Colon (tissue), 2 donors: ENCODE measurements around the gene TLCD1.

ENCODE experiments used
- FAIRE-seq: peaks from 2 replicates; lab custom pipeline; 2012; peaks lifted over from hg19 to GRCh38; lab: Jason Lieb, UNC
- donor health status: control.
- donor health status: control.

The TLCD1 gene

DNA sequence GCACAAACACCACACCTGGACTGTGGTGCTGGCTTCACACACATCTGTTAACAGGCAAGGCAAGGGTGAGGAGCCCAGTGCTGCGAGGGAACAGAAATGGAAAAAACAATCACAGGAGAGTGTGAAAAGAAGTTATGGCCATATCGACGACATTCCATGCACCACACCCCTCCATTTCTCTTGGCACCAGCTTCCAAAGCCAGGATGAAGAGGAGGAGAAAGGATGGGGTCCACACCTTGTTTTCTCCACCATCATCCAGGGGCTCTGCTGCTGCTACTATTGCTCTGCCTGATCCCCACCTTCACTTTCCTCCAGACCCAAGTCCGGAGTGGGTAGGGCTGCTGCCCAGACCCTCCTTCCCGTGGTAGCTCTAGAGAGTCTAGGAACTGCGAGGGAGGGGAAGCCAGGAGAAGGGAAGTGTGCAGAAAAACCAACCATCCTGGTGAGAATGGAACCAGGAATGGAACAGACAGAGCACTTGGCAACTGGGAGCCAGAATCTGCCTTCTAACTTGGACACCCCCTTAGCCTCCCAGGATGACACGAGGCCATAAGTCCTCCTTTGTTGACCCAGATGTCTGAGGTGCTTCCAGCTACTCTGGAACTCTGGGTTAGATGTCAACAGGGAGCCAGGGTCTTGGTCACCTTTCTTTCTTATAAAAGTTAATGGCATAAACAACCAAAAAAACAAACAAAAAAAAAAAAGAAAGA lies 13.2 kb downstream of the TLCD1 start:
- no peak for FAIRE-seq

DNA sequence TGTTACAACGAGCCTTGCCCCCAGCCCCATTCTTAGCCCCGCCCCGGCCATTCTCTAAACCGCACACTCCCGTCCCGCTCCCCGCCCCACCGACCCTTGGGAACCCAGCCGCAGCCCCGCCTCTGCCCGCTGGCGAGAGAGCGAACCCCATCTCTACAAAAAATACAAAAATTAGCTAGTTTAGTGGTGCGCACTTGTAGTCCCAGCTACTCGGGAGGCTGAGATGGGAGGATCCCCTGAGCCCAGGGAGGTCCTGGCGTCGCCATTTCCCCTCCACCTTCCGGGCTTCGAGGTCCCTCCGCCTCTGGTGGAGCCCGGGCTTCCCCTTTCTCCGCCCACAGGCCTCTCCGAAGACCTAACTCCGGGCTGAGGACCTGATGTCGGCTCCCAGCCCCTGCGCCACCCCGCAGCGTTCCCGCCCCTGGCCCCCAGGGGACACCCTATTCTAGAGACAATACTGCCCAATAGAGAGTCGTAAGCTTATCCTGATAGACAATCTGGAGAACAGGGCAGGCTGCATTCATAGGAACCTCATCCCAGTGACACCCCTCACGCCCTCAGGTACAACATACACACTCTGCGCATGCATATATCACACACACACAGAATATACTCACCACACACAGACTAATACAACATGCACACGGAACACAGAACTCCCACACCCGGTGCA lies 13.9 kb downstream of the TLCD1 start:
- FAIRE-seq, result no peak

DNA sequence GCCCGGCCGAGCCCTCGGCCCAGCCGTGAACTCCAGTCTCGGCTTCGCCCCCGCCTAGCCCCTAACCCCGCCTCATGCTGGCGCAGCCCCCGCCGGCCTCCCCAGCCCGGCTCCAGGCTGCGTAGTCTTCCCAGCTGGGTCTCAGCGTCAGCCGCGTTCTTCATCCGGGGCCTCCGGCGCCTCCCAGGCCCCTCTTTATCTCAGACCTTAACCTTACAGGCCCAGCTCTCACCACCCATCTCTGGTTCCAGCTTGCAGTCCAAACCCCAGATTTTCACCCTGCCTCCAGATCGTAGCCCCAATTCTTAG lies 14.4 kb downstream of the TLCD1 start, which contains the start of gene PROCA1:
Gene PROCA1 (minus strand): TSS at position 166 of the 309 bp plus-strand sequence. CDS start 228 bp downstream, outside the sequence.
- no peak for FAIRE-seq

DNA sequence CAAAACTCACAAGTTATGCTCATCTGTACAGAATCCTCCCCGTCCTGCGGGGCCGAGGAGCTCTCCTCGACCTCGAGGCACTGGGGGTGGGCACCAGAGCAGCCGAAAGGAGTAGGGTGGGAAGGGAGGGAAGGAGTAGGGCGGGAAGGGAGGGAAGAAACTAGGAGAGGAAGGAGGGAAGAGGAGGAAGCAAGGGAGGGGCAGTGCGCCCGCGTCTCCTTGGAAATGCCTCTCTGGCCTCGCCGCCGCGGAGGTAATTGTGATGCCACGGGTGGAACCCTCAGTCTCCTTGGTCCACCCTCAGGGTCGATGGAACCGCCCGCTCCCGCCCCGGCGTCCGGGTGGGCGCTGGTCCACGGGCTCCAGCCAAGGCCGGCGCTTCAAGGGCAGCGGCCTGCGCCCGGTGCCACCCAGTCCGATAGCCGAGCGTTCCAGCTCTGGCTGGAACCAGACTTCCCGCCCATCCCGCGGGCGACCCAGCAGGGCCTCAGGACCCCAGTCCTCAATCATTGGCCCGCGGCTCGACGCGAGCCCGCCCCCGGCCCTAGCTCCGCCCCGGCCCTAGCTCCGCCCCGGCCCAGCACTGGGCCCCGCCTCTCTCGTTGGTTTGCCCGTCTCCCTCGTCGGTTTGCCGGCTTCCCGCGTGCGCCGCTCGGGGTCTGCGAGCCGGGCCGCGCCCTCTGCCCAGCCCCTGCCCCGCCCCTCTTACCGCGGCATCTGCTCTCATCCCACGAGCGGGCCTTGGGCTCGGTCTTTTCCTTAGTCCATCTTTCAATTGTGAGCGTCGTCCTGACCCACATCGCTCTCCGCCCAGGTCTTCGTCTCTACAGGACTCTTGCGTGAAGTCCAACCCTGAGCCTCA lies 14.9 kb downstream of the TLCD1 start:
- FAIRE-seq, result no peak

DNA sequence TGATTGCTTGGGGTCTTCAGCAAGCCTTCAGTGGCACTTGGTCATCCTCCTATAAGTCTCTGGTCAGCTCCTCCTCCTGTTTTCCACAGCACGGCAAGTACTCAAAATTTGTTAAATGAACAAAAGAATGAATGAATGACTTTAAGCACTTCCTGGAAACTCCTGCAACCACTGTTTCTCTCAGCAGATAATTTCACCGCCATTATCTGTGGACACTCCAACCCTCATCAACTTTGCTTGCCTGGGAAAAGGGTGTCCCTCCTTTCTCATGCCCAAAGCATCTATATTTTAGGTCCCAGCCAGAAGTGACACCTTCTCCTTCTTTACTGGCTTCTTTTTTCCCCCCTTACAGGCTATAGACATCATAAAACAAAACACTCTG lies 18.7 kb downstream of the TLCD1 start:
- FAIRE-seq, result no peak

DNA sequence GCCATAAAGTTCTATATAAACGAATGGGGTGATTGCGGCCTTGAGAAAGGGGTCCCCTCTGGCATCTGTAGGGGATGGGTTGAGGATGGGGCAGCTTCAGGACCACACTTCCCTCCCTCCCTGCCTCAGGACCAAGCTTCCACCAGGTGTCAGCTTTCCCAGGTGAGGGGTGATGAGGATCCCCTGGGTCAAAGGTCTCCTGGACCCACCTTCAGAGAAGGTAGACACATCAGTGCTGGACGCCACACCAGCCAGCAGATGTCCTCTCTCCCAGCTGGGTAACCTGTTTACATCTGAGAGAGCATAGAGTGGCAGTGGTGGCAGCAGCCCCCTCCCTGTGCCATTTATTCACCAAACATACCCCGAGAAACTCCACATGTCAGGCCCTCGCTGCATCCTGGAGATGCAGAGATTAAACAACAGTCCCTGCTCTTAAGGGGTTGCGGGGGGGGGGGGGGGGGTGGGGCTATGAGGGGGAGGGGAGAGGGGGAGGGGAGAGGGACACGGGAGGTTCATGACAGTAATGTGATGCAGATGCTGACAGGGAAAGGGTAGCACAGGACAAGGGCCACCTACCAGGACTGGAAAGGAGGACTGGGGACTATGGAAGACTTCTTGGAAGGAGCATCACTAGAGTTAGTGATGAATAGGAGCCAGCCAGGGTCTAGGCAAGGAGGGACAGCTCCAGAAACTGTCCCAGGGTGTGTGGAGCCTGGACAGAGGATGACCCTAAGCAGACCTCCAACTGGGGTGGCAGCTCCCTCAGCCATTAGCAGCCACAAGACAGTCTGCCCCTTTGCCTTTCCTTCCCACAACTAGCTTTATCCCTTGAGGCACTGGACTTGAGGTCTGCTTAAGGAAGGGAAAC lies 19.3 kb downstream of the TLCD1 start:
- no peak for FAIRE-seq

DNA sequence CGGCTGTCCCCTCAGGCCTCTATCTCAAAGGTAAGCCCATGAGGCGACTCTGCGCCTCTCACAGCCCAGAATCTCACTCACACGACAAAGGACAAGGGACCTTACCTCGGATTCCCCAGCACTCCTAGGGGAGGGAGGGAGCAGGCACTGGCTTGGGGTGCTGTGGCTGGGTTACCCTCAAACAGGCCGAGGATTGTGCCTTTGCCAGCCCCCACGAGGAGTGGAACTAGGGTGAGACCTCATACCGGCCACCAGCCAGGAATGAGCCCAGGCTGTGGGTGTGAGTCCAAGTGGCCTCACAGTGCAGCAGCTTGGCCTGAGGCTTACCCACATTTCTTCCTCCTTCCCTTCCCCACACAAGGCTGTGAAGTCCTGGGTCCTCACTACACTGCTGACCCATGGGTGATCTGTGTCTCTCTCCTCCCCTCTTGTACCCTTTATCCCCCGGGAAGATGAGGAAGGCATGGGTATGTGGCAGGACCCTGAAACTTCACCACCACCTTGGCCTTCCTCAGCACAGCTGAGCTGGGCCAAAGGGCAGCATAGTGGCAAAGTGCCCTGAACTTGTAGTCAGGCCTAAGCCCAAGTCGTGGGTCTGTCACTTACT lies 20.2 kb downstream of the TLCD1 start:
- FAIRE-seq, result no peak

DNA sequence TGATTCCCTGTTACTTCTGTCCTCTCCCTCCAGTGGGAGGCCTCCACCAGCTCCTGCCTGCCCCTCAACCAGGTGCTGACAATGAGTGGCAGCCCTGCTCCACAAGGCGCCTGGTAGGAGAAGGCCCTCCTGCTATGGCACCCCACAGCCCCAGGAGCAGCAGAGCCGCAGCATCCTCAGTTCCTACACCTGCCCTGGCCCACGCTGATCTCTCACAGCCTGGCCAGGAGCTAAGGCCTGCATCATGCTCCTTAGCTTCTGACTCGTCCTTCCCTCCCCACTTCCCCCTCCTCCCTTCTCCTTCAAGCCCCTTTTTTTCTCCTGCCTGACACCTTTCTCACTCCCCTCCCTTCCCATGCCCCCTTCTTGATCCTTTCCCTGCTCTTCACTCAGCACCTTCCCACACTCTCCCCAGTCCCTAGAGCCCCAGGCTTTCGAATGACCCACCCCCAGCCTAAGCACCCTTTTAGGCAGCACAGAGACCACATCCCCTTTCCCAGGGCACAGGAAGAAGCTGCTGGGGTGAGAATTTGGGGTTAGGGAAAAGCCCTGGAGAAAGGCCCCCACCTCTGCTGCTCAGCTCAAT lies 20.9 kb downstream of the TLCD1 start:
- FAIRE-seq, result no peak

DNA sequence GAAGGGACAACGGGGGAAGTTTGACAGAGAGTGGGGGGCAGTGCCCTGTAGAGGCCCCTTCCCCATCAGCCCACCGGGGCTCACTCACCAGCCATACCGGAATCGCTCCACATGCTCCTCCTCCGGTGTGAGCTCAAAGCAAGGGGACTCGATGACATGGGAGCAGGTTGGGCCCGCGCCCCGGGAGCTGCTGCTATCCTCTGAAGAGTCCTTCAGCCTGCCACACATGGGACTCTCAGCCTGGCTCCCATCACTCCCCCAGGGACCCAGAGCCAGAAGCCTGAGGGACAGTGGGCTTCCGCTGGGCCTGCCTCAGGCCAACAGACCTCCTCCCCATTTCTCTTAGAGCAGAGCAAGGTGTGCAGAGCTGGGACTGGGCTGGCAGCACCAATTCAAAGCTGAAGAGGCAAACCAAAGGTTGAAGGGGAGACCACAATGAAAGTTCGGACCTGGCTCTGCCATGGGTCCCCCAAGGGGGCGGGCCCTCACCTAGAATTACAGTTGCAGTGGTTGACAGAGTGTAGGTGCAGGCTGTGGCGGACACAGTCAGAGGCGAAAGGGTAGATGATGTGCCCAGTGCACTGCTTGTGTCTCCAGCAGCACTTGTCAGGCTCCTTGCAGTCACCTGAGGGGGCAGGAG lies 21.7 kb downstream of the TLCD1 start:
- FAIRE-seq, result no peak

DNA sequence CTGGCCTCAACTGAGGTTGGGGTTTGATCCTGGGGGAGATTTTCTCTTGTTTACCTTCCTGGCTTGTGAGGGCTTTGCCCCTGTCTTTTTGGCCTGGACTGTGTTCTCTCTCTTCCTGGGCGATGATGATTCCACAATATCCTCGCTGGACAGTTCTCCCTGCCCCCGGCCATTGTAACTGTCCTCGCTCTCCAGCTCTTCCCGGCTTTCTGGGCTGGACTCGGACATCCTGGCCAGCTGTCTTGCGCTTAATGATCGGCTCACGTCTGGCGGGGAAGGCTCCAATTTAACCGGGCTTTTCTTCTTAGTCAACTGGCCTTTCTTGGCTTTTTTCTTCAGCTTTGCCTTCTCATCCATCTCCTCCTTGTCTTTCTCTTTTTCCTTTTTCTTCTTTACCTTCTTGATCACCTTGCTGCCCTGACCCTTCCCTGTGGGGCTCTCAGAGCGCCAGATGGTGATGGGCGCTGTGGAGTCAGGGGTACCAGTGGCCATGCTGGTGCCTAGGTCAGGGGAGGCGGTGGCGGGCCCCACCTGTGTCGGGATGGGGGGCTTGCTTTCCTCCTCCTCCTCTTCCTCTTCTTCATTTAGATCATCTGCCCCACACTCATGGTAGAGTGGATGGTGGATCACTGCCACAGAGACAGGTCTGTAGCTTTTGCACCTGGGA lies 22.3 kb downstream of the TLCD1 start:
- no peak for FAIRE-seq

DNA sequence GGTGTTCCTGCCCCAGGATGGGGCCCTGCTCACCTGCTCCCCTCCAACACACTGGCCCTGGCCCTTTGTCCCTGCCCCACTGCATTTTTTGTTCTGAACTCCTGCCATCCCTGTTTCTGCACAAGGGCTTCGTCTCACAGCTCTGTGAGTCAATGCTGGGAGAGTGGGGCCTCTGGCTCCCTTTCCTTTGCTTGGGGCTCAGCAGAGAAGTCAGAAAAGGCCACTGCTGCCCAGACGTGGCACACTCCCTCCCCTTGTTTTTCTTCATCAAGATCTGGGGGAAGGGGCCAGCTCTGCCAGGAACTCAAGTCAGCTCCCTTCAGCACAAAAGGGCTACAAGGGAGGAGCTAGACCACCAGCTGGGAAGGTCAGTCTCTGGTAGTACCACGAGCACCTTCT lies 23.3 kb downstream of the TLCD1 start:
- no peak for FAIRE-seq

DNA sequence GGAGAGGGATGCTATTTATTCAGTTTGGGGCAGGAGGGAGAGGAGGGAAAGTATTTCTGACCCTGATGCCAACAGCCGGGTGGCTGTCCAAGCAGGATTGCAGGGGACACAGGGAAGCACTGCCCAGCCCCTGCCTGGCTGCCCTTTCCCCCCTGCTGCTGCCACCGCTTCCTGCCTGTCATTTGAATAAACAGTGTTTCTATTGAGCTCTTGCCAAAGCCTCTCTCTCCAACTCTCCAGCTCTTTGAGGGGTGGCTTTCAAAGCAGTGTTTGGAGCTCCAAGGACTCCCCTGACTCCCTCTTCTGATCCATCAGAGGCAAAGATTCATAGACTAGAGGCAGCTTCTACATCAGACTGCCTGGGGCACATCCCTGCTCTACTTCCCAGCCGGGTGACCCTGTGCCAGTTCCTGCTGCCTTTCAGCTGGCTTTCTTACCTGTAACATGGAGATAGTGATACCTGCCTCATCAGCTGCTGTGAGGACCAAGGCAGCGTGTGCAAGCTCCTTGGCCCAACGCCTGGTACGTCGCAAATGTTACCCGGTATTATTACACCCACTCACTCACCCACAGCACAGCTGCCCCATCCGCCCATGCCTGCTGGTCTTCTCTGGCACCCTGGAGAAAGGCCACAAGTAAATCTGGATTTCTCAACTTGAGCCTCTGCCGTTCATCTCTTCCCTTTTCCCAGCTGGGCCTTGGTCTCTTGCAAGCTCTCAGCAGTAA lies 23.8 kb downstream of the TLCD1 start:
- no peak for FAIRE-seq

DNA sequence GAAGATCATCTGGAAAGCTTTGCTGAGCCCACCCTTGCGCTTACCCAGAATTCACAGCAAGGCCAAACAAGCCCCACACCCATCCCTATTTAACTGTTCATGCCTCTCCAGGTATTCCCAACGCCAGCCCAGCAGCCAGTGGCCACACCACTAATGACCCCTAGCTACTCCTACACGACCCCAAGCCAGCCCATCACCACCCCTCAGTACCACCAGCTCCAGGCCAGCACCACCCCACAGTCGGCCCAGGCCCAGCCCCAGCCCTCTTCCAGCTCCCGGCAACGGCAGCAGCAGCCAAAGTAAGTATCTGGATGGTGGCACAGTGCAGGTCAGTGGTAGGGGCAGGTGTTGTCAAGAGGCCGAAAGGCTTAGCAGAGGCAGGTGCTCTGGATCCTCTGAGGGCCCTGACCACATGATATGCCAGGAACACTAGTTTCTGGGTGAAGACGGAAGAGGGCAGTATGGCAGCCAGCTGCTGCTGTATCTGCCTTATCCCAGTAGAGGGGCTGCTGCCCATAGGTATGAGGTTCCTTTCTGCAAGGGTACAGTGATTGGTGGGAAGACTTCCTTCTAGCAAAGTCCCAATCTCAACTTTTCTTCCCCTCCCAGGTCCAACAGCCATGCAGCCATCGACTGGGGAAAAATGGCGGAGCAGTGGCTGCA lies 25.1 kb downstream of the TLCD1 start:
- no peak for FAIRE-seq

DNA sequence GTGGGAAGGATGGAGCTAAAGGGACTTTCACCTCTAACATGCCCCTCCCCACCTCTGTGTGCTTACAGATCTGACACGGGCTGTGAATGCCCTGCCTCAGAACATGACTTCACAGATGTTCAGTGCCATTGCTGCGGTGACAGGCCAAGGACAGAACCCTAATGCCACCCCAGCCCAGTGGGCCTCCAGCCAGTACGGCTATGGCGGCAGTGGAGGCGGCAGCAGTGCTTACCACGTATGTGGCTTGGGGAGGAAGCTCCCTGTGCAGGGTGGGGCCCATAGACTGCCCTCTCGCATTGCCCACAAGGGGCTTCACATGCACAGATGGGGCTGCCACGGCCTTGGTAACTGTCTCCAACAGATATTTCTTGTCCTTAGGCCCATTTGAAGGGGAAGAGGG lies 25.8 kb downstream of the TLCD1 start:
- no peak for FAIRE-seq

DNA sequence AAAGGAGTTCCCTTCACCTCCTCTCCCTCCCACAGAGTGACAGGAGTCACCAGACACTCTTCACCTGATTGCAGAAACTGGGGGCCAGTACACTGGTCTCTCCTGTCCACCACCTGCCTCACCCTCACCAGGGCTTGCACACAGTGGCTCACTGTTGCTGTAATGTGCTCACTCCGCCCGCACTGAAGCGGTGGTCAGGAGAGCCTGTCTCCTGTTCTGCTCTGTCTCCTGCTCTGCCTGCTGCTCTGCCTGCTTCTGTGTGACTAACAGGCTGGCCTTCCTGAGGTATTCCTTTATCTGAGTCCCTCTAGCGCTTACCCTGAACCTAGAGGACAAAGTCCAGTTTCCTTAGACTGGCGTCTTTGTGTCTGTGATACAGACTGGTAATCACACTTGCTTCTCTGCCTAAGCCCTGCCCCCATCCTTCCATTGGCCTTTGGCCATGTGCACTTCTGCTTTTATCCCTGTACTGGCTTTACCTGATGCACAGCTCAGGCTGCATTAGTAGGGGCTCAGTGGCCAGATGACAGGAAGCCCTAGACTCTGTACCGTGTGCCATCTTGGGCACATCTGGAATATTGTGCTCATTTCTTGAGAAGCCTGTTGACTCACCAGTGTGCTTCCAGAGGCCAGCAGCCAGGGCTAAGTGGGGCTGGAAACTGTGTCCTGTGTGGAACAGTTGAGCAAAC lies 27.6 kb downstream of the TLCD1 start:
- FAIRE-seq, result no peak

DNA sequence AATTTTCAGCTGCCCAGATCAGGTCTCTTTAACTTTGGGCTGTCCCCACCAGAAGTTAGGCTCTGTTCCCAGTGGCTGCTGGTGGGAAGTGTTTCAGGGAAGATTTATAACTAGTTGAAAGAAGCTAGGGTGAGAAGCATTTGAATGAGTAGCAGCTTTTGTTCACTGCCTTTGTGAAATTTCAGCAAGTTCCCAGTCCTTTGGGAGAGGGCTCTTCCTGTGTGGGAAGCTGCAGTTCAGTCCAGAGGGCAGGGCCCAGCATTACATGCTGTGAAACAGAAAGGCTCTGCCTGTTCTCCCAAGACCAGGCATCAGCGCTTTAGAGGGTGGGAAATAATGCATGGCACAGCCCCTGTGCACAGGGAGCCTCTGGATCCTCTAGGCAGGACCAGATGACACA lies 32.2 kb downstream of the TLCD1 start:
- no peak for FAIRE-seq

DNA sequence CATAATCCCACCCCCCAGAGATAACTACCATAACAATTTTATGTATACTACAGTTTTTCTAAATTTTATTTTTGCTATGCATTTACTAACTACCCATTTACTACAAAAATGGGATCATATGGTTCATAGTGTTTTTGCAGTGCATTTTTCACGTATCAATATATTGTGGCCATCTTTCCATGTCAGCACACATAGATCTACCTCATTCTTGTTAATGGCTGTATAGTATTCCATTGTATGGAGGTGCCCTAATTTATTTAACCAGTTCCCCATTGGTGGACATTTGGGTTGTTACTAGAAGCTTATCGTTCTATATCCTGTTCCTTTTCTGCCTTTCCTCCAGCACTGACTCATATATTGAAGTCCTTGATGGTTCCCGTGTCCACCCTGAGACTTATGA lies 37.0 kb downstream of the TLCD1 start:
- FAIRE-seq, result no peak

DNA sequence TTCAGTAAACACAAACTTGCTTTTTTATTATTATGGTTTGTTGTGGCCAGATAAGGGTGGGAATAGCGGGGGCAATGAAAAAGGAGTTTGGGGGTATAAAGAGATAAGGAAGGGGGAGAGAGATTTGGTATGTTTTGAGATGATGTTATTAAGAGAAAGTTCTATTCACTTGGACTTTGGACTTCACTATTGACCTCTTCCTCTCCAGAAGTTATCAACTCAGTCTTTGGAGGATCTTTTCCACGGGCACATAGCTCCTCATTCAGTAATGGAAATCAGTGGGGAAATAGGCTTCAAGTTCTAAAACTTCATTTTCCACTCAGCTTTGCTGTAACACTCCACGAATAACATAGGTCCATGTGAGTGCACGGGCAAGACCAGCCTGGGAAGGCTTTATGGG lies 37.6 kb downstream of the TLCD1 start:
- no peak for FAIRE-seq
